HS-27A (cell line): ENCODE results near the gene SLC23A2.
"Not testable (repeated sequence)": the region's sequence is repeated elsewhere in the genome, so short reads cannot be mapped to it uniquely, and the experiment has no call there.

Source experiments
- DNase-seq: peaks from one replicate; pipeline ENCODE4 v3.0.0-alpha.2; 2012; ENCODE audit warnings: low read depth, missing footprints

The SLC23A2 gene

GRCh38 chr20:4936392-4936850 lies 64.9 kb downstream of the SLC23A2 start:
- no peak for DNase-seq

DNA sequence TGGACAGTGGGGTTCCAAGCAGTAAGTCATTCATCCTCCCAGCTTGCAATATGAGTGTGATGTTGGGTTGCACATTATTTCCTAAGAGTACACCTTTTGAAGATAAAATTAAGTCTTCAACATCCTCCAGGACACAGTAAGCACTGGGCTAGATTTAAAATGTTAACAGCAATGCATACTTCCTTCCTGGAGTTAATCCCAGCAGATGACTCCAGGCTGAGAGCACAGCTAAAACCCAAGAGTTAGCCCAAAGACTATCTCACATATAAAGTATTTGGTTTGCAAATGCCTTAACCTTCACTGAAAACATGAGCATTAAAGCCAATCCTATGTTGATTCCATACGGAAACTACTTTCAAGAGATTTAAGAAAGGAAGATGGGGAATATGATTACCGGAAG lies 69.2 kb downstream of the SLC23A2 start:
- no peak for DNase-seq

GRCh38 chr20:4929686-4930397 lies 71.5 kb downstream of the SLC23A2 start:
- no peak for DNase-seq

GRCh38 chr20:4926531-4927156 lies 74.7 kb downstream of the SLC23A2 start:
- DNase-seq, result no peak

GRCh38 chr20:4925842-4926530 lies 75.3 kb downstream of the SLC23A2 start:
- DNase-seq, result no peak

GRCh38 chr20:4924446-4924845 lies 76.9 kb downstream of the SLC23A2 start:
- DNase-seq, result no peak

GRCh38 chr20:4924032-4924431 lies 77.3 kb downstream of the SLC23A2 start:
- DNase-seq, result no peak

DNA sequence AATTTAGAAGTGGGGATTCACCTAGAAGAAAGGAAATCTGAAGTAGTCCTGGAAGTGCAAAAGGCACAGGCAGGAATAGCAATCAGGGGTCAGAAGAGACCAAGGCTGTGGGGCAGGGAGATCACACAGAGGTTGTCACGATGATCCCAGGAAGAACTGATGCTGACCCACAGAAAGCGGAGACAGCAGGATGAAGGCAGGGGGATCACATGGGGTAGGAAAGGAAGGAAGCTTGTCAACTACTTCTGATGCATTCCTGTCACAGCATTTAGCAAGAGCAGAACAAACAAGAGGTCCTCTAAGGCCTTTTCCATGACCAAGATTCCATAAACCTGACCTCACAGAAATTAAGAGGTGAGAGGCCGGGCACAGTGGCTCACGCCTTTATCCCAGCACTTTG lies 79.1 kb downstream of the SLC23A2 start:
- DNase-seq, result no peak

DNA sequence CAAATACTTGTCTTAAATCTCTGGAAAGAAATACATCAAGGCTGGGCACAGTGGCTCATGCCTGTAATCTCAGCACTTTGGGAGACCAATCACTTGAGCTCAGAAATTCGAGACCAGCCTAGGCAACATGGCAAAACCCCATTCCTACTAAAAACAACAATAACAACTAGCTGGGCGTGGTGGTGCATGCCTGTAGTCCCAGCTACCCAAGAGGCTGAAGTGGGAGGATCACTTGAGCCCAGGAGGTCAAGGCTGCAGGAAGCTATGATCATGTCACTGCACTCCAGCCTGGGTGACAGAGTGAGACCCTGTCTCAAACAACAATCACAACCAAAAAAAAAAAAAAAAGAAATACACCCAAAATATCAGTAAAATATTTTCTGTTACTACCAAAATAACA lies 80.0 kb downstream of the SLC23A2 start:
- not testable (repeated sequence) for DNase-seq

DNA sequence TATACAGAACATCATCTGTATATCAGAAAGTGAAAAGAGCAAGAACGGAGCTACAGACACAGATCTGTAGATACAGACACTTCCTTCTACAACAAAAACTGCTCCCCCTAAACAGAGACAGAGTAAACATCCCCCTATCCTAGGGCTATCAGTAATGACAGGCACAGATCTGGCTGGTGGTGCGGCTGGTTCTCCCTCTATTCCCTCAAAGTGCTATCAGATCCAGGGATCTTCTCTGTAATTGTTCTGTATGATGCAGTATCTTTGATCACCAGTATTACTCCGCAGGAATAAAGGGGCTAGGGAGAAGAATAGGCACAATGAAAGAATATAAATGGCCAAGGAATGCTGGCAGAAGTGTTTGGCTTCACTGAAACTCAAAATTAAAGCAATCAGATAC lies 80.7 kb downstream of the SLC23A2 start:
- no peak for DNase-seq

- no peak for DNase-seq
These were observed 81.2 kb downstream of the SLC23A2 start for GRCh38 chr20:4920131-4920530.

GRCh38 chr20:4919047-4919704 lies 82.1 kb downstream of the SLC23A2 start:
- no peak for DNase-seq

- DNase-seq, result no peak
These were observed 82.8 kb downstream of the SLC23A2 start for GRCh38 chr20:4918473-4918872.

GRCh38 chr20:4916971-4917881 lies 84.1 kb downstream of the SLC23A2 start:
- DNase-seq, result no peak

DNA sequence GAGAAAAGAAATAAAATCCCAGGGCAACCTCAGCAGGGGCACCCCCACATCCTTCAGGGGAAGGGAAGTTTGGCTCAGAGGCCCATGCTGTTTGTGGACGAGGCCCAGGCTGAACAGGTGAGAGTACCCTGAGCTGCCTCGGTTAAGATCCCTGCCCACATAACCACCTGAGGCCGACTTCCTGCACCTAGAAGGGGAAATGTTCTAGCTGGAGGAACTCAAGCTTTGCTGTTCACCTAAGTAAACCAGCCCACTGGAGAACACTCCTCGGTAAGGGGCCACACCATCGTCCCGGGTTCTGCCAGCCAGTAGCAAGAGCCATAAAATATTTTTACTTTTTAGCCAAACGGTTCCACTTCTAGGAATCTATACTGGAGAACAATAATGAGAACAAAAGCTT lies 88.2 kb downstream of the SLC23A2 start:
- no peak for DNase-seq

- DNase-seq, result no peak
These were observed 88.7 kb downstream of the SLC23A2 start for GRCh38 chr20:4912380-4913142.

GRCh38 chr20:4910951-4911350 lies 90.4 kb downstream of the SLC23A2 start:
- no peak for DNase-seq

DNA sequence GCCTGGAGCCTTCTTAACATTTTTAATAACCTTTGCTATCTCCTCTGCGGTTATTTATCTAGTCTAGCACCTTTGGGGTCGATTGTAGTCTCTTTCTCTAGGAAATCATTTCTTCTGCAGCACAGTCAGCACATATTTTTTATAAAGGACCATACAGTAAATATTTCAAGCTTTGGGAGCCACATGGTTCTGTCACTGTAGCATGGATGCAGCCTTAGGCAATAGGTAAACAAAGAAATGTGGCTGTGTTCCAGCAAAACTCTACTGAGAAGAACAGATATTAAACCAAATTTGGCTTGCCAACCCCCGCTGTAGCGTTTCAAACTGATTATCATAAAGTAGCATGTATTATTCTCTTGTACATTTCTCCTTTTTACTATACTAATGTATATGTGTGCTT lies 95.7 kb downstream of the SLC23A2 start:
- no peak for DNase-seq

- no peak for DNase-seq
These were observed 96.1 kb downstream of the SLC23A2 start for GRCh38 chr20:4905195-4905594.

DNA sequence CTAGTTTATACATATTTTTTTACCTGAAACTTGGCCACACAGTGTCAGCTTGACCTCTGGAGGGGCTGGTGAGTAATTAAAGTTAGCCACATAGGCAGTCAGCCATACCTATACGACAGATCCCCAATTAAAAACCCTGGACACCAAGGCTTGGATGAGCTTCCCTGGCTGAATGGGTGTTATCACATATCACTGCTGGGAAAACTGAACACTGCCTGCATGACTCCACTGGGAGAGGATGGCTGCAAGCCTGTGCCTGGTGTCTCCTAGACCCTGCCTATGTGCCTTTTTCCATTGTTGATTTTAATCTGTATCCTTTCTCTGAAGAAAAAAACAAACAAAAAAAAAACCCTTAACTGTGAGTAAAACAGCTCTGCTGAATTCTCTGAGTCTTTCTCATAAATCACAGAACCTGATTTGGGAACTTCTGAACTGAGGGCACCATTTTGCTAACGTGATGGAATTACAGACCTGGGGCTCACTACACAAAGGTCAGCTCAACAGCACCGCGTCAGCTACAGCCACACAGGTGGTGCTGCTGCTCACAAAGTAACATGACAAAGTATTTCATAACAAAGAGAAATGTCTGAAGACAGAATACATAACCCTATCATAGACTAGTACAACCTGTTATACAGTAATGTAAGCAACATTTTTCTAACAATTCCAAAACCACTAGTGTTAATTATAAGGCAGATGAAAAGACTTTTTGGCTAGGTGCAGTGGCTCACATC lies 97.0 kb downstream of the SLC23A2 start:
- DNase-seq, result no peak
